DOHH2 (cell line): ENCODE results near the gene FNBP1L.

Experiments used
- H3F3A ChIP-seq: fragments of 200-600 bp; sonication (generic), shearing (Covaris generic); 2 replicates; pipeline ENCODE4 v1.6.0; 2016; ENCODE audit warnings: antibody characterized with exemption, mild to moderate bottlenecking; ENCODE audit not compliant: control insufficient read depth, insufficient read depth
- H3K27ac ChIP-seq: fragments of 200-600 bp; sonication (generic); 2 replicates; pipeline ENCODE4 v1.5.1; 2014; ENCODE audit warnings: low read depth, mild to moderate bottlenecking, low read length, moderate library complexity
- H3K27me3 ChIP-seq: fragments of 200-600 bp; sonication (generic); 2 replicates; pipeline ENCODE4 v1.6.1; 2014; ENCODE audit warnings: mild to moderate bottlenecking, low read length, mixed read lengths; ENCODE audit not compliant: control insufficient read depth
- H3K36me3 ChIP-seq: fragments of 200-600 bp; sonication (generic); 2 replicates; pipeline ENCODE4 v1.6.1; 2014; ENCODE audit warnings: mild to moderate bottlenecking, low read length, moderate library complexity, mixed read lengths; ENCODE audit not compliant: control insufficient read depth
- H3K4me1 ChIP-seq: fragments of 200-600 bp; sonication (generic); 2 replicates; pipeline ENCODE4 v1.6.1; 2014; ENCODE audit warnings: mild to moderate bottlenecking, low read length, mixed read lengths; ENCODE audit not compliant: control insufficient read depth
- H3K4me2 ChIP-seq: fragments of 200-600 bp; sonication (generic); 2 replicates; pipeline ENCODE4 v1.6.0; 2014; ENCODE audit warnings: mild to moderate bottlenecking, low read length, moderate library complexity
- H3K4me3 ChIP-seq: fragments of 200-600 bp; sonication (generic); 2 replicates; pipeline ENCODE4 v1.5.1; 2014; ENCODE audit warnings: mild to moderate bottlenecking, low read length, mixed read lengths
- H3K79me2 ChIP-seq: fragments of 200-600 bp; sonication (generic); 2 replicates; pipeline ENCODE4 v1.6.1; 2014; ENCODE audit warnings: mild to moderate bottlenecking, low read length, mixed read lengths; ENCODE audit not compliant: control insufficient read depth
- H3K9me2 ChIP-seq: fragments of 200-600 bp; sonication (generic); replicated peaks from 2 replicates; pipeline ENCODE4 v1.6.1; 2014; ENCODE audit warnings: mild to moderate bottlenecking, low read length, mixed read lengths; ENCODE audit not compliant: control insufficient read depth
- H3K9me3 ChIP-seq: fragments of 200-600 bp; sonication (generic); 2 replicates; pipeline ENCODE4 v1.6.1; 2014; ENCODE audit warnings: antibody characterized with exemption, low read length, mixed read lengths; ENCODE audit not compliant: control insufficient read depth, insufficient read depth
- H4K20me1 ChIP-seq: fragments of 200-600 bp; sonication (generic); 2 replicates; pipeline ENCODE4 v1.6.0; 2014; ENCODE audit warnings: low read depth, mild to moderate bottlenecking, antibody characterized with exemption, low read length, moderate library complexity; ENCODE audit not compliant: control insufficient read depth, insufficient read depth
- CTCF ChIP-seq: fragments of 200-600 bp; sonication (generic); IDR thresholded peaks from one replicate; pipeline ENCODE4 v1.5.1; 2014; ENCODE audit warnings: antibody characterized with exemption, mild to moderate bottlenecking, low read depth, low read length; ENCODE audit not compliant: poor library complexity, severe bottlenecking
- EZH2phosphoT487 ChIP-seq: fragments of 200-600 bp; sonication (generic); IDR thresholded peaks from 2 replicates; pipeline ENCODE4 v1.6.1; 2017; ENCODE audit warnings: borderline replicate concordance, mild to moderate bottlenecking, antibody characterized with exemption, low read length, moderate library complexity, mixed read lengths

The FNBP1L gene

GRCh38 chr1:93542398-93542797 lies 94.5 kb downstream of the FNBP1L start:
- no peaks in the 10 kb centered on the region for H4K20me1 ChIP-seq
- no peaks in the 10 kb centered on the region for H3K9me3 ChIP-seq
- TF ChIP-seq CTCF = no peak
- no peak for TF ChIP-seq EZH2phosphoT487
- peaks cover 5% of the 10 kb centered on the region; the same call in 1 of the 2 replicates for H3K4me1 ChIP-seq
- H3K4me3 ChIP-seq = no peak overlapping the region
- H3K27ac ChIP-seq = no peak overlapping the region
- no peak overlapping the region for H3K4me2 ChIP-seq
- no peaks in the 10 kb centered on the region for H3K9me2 ChIP-seq
- H3K27me3 ChIP-seq = no peaks in the 10 kb centered on the region
- no peaks in the 10 kb centered on the region for H3F3A ChIP-seq
- no peaks in the 10 kb centered on the region for H3K36me3 ChIP-seq
- H3K79me2 ChIP-seq = no peaks in the 10 kb centered on the region

GRCh38 chr1:93546162-93546863 lies 98.4 kb downstream of the FNBP1L start:
- Histone ChIP-seq H3K79me2 (no peaks in the 10 kb centered on the region), H4K20me1 (no peaks in the 10 kb centered on the region), H3K27me3 (no peaks in the 10 kb centered on the region), H3F3A (no peaks in the 10 kb centered on the region), H3K9me3 (no peaks in the 10 kb centered on the region), H3K9me2 (no peaks in the 10 kb centered on the region), H3K27ac (no peak overlapping the region), H3K36me3 (no peaks in the 10 kb centered on the region), H3K4me3 (no peak overlapping the region), H3K4me1 (no peaks in the 10 kb centered on the region), H3K4me2 (no peak overlapping the region)
- no peak for TF ChIP-seq EZH2phosphoT487
- no peak for TF ChIP-seq CTCF

GRCh38 chr1:93549131-93549530 lies 101.2 kb downstream of the FNBP1L start:
- TF ChIP-seq EZH2phosphoT487 (no peak), CTCF (no peak)
- Histone ChIP-seq H3K4me1 (no peaks in the 10 kb centered on the region), H3K9me2 (no peaks in the 10 kb centered on the region), H3K4me2 (no peak overlapping the region), H3K27me3 (no peaks in the 10 kb centered on the region), H4K20me1 (no peaks in the 10 kb centered on the region), H3K79me2 (no peaks in the 10 kb centered on the region), H3K36me3 (no peaks in the 10 kb centered on the region), H3K27ac (no peak overlapping the region), H3K9me3 (no peaks in the 10 kb centered on the region), H3F3A (no peaks in the 10 kb centered on the region), H3K4me3 (no peak overlapping the region)
